Bronchial epithelial cell (primary cell): ENCODE results near the gene PRKAG2. TPM values are rescaled to one million over a fixed set of nuclear protein-coding genes. Genes with fewer than 3 reads are reported as not detected.
"Not testable (repeated sequence)": the region's sequence is repeated elsewhere in the genome, so short reads cannot be mapped to it uniquely, and the experiment has no call there.

ENCODE experiments used
- DNase-seq: peaks from one replicate; pipeline ENCODE4 v3.0.0-alpha.2; 2010; ENCODE audit warnings: low read depth
- FAIRE-seq: peaks from 2 replicates; lab custom pipeline; 2011; peaks lifted over from hg19 to GRCh38; lab: Jason Lieb, UNC
- H3K27me3 ChIP-seq: 2 replicates; pipeline ENCODE4 v1.5.1; 2011; ENCODE audit warnings: low read length; ENCODE audit not compliant: control insufficient read depth, insufficient read depth
- H3K36me3 ChIP-seq: 2 replicates; pipeline ENCODE4 v1.5.1; 2011; ENCODE audit warnings: low read length; ENCODE audit not compliant: control insufficient read depth, insufficient read depth
- H3K4me3 ChIP-seq: 2 replicates; pipeline ENCODE4 v1.5.1; 2011; ENCODE audit warnings: mild to moderate bottlenecking, low read depth, low read length, control low read depth
- total RNA-seq: library from RNA; depleted of rRNA; stranded (reverse); fragments of >200 nt; gene quantifications from 2 replicates; pipeline ENCODE4 v1.2.1, GENCODE V29; 2014
- TF ChIP-seq, protein P1 (sequence below): IDR thresholded peaks from 2 replicates; pipeline ENCODE4 v1.5.1; 2011; ENCODE audit warnings: mild to moderate bottlenecking, moderate library complexity, low read length, control low read depth, inconsistent platforms; ENCODE audit not compliant: insufficient read depth, severe bottlenecking

Gene PRKAG2
- total RNA-seq, 1 donor from 2014 or later = 24.5 TPM

DNA sequence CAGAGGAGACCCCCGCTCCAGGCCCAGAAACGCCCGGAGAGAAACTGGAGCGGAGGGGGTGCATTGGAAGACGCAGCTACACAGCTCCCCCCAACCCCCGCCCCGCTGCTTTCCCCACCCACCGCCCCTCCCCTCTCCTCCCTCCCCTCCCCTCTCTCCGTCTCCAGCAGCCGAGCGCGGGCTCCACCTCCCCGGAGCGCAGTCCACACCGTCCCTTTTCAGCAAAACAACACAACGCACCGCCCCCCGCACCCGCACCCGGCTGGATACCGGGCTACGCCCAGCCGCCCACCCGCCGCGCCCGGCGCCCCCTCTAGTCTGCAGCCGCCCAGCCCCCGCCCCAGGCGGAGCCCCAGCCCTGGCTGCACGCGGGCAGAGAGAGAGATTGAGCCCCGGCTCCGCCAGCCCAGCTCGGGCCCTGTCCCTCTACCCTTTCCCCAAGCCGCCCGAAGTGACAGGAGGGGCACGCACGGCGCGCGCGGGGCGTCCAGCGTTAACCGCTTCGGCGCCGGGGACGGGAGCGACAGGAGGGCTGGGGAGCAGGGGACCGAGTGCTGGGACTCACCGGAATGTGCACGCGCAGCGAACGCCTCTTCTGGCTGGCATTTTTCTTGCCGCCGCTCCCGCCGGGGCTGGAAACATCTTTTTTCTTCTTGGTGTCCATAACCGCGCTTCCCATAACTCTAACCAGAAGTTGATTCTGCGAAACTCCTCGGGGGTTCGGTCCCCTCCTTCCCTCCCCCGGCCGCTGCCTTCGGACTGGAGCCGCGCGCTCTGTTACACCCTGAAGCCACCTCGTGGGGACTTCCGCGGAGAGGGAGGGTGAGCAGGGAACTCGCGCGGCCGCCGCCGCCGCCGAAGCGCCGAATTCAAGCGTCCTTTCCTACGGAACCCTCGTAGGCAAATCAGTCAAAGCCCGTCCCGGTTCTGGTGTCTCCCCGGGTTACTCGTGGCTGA, 695 bp downstream of the PRKAG2 start:
- TF ChIP-seq, protein P1, sequence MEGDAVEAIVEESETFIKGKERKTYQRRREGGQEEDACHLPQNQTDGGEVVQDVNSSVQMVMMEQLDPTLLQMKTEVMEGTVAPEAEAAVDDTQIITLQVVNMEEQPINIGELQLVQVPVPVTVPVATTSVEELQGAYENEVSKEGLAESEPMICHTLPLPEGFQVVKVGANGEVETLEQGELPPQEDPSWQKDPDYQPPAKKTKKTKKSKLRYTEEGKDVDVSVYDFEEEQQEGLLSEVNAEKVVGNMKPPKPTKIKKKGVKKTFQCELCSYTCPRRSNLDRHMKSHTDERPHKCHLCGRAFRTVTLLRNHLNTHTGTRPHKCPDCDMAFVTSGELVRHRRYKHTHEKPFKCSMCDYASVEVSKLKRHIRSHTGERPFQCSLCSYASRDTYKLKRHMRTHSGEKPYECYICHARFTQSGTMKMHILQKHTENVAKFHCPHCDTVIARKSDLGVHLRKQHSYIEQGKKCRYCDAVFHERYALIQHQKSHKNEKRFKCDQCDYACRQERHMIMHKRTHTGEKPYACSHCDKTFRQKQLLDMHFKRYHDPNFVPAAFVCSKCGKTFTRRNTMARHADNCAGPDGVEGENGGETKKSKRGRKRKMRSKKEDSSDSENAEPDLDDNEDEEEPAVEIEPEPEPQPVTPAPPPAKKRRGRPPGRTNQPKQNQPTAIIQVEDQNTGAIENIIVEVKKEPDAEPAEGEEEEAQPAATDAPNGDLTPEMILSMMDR = no peak
- no peak for FAIRE-seq

DNA sequence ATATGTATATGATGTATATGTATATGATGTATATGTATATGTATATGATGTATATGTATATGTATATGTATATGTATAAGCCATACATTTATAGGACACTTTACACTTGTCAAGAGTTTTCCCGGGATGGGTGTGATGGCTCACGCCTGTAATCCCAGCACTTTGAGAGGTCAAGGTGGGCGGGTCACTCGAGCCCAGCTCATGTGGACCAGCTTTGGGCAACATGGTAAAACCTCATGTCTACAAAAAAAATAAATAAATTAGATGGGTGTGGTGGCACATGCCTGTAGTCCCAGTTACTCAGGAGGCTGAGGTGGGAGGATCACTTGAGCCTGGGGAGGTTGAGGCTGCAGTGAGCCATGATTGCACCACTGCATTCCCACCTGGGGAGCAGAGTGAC, 2.4 kb downstream of the PRKAG2 start:
- DNase-seq, H3K4me3 ChIP-seq, H3K36me3 ChIP-seq, H3K27me3 ChIP-seq, FAIRE-seq: not testable (repeated sequence)

More for the DNA sequence above, 695 bp downstream of the PRKAG2 start:
- Histone ChIP-seq H3K4me3 (peak overlapping the region; percentile 47), H3K36me3 (no peaks in the 10 kb centered on the region), H3K27me3 (peaks cover 9% of the 10 kb centered on the region)
- DNase-seq = no peak

- H3K4me3 ChIP-seq = no peak overlapping the region
- FAIRE-seq = no peak
- DNase-seq = no peak
- TF ChIP-seq, protein P1 = no peak
- peaks cover 9% of the 10 kb centered on the region for H3K27me3 ChIP-seq
- no peaks in the 10 kb centered on the region for H3K36me3 ChIP-seq
These were observed 3.4 kb downstream of the PRKAG2 start for GRCh38 chr7:151873402-151873965.

DNA sequence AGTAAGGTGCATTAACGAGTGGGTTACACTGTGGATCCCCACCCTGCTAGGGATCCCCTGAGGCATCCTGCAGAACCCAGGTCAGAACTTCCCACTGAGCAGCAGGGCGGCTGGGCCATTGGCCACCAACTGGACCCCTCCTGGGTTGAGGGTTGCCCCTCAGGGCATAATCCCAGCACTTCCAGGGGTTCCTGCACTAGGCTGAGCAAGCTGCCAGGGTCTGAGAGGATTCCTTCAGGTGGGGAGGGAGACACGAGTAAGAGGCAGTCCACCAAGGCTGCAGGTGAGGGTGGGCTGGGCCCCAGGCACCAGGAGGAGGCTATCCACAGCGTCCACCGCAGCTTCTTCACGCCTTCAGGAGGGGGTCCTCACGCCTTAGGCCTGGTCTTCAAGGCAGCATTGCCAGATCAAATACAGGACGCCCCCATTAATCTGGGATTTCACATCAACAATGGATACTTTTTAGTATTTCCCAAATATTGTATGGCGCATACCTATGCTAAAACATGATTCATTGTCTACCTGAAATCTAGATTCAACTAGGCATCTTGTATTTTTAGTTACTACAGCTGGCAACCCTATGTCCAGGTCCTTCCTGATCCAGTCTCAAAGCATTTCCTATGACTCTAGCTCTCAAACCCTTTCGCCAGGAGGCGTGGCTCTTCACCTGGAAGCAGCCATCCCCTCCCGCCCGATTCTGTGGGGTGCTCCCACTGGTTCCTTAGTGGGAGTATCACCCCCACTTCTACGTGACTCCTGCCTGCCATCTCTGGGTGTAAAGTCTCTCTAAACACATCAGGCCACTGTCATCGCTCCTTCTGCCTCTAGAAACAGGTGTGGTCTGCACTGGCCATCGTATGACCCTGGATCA, 4.1 kb downstream of the PRKAG2 start:
- FAIRE-seq (no peak), DNase-seq (no peak)
- Histone ChIP-seq H3K4me3 (no peak overlapping the region), H3K36me3 (no peaks in the 10 kb centered on the region), H3K27me3 (peaks cover 3% of the 10 kb centered on the region)
- TF ChIP-seq, protein P1 = no peak

- TF ChIP-seq, protein P1 = peak; percentile 15
- peak; percentile 11 for DNase-seq
- Histone ChIP-seq H3K27me3 (no peaks in the 10 kb centered on the region), H3K4me3 (no peak overlapping the region), H3K36me3 (no peaks in the 10 kb centered on the region)
- no peak for FAIRE-seq
These were observed 5.0 kb downstream of the PRKAG2 start for GRCh38 chr7:151871904-151872303.
